K562 (cell line): ENCODE results near the gene PYGO2. TPM values are rescaled to one million over a fixed set of nuclear protein-coding genes. Genes with fewer than 3 reads are reported as not detected.

Experiments used
- ASH1L ChIP-seq: fragments of 450-650 bp; IDR thresholded peaks from 2 replicates; pipeline ENCODE4 v1.6.1; 2018; ENCODE audit warnings: borderline replicate concordance, mild to moderate bottlenecking, low read depth; ENCODE audit not compliant: partially characterized antibody
- CCNT2 ChIP-seq: IDR thresholded peaks from 2 replicates; pipeline ENCODE4 v1.6.1; 2011; ENCODE audit warnings: borderline replicate concordance, low read depth, mild to moderate bottlenecking, moderate library complexity, mixed read lengths, low read length; ENCODE audit not compliant: insufficient read length; ENCODE audit errors: extremely low read depth
- CTCFL ChIP-seq: IDR thresholded peaks from 2 replicates; pipeline ENCODE4 v1.6.1; 2011; ENCODE audit warnings: borderline replicate concordance, low read depth, mild to moderate bottlenecking, moderate library complexity, low read length; ENCODE audit not compliant: insufficient read depth, poor library complexity, severe bottlenecking
- ETV5 ChIP-seq: sonication (generic); formaldehyde crosslinking; IDR thresholded peaks from 2 replicates; pipeline ENCODE4 v1.4.0; 2020; ENCODE audit warnings: low read depth, mild to moderate bottlenecking, missing genetic modification reagents
- FOXJ2 ChIP-seq: fragments of 200-800 bp; sonication (Bioruptor generic); IDR thresholded peaks from 2 replicates; pipeline ENCODE4 v1.6.1; 2016; ENCODE audit warnings: missing genetic modification characterization, missing compliant biosample characterization
- FUS ChIP-seq: fragments of 200-400 bp; formaldehyde crosslinking; optimal IDR thresholded peaks from 2 replicates; pipeline ENCODE3; 2017; ENCODE audit warnings: low read depth, low read length
- HNRNPH1 ChIP-seq: fragments of 200-400 bp; formaldehyde crosslinking; optimal IDR thresholded peaks from 2 replicates; pipeline ENCODE3; 2017; ENCODE audit warnings: low read depth, mild to moderate bottlenecking, low read length, moderate library complexity
- ID3 ChIP-seq, 2 experiments: fragments of 250-450 bp in 1 of 2; fragments of 450-650 bp in 1 of 2; sonication (Bioruptor Pico) in 1 of 2; IDR thresholded peaks; 2 replicates each; pipeline versions ENCODE4 v1.6.1 to v1.8.0; 2016 to 2021; ENCODE audit warnings: mild to moderate bottlenecking in 2 of 2, moderate library complexity in 2 of 2, missing compliant biosample characterization in 1 of 2, missing genetic modification characterization in 1 of 2
- KLF1 ChIP-seq: fragments of 450-650 bp; IDR thresholded peaks from 2 replicates; pipeline ENCODE4 v1.6.1; 2016; ENCODE audit warnings: missing genetic modification characterization, missing compliant biosample characterization
- MNT ChIP-seq, 2 experiments: fragments of 450-650 bp; conservative IDR thresholded peaks; 2 replicates each; pipeline ENCODE4 v1.6.1; 2017; ENCODE audit warnings: mild to moderate bottlenecking in 2 of 2, moderate library complexity in 2 of 2
- RAD51 ChIP-seq: fragments of 450-650 bp; IDR thresholded peaks from 2 replicates; pipeline ENCODE4 v1.7.1; 2016; ENCODE audit warnings: low read depth, mild to moderate bottlenecking, borderline replicate concordance
- SIN3A ChIP-seq, 2 experiments: fragments of 150-350 bp in 1 of 2; IDR thresholded peaks; 2 replicates each; pipeline ENCODE4 v1.6.1; 2011 to 2016; ENCODE audit warnings: borderline replicate concordance in 2 of 2, low read depth in 2 of 2, low read length in 2 of 2, mild to moderate bottlenecking in 2 of 2, moderate library complexity in 2 of 2; ENCODE audit not compliant: control insufficient read depth in 1 of 2
- ZNF12 ChIP-seq: sonication (generic); formaldehyde crosslinking; IDR thresholded peaks from 2 replicates; pipeline ENCODE4 v1.4.0; 2020; ENCODE audit warnings: mild to moderate bottlenecking, missing genetic modification reagents
- ZNF124 ChIP-seq: sonication (generic); formaldehyde crosslinking; IDR thresholded peaks from 2 replicates; pipeline ENCODE4 v1.8.1; 2022; ENCODE audit warnings: missing genetic modification reagents
- ZNF280A ChIP-seq: fragments of 450-650 bp; IDR thresholded peaks from 2 replicates; pipeline ENCODE4 v1.6.1; 2018; ENCODE audit warnings: mild to moderate bottlenecking, low read depth; ENCODE audit not compliant: partially characterized antibody
- ZNF655 ChIP-seq: fragments of 250-450 bp; sonication (Bioruptor Pico); IDR thresholded peaks from 2 replicates; pipeline ENCODE4 v1.5.0; 2021
- ZNF79 ChIP-seq: fragments of 250-450 bp; sonication (Bioruptor Pico); IDR thresholded peaks from 2 replicates; pipeline ENCODE4 v1.4.0; 2020; ENCODE audit warnings: low read depth, mild to moderate bottlenecking, moderate library complexity
- polyA plus RNA-seq, 8 experiments: library from polyadenylated mRNA; depleted of rRNA in 4 of 8; stranded (reverse) in 5 of 8; unstranded in 3 of 8; fragments of >200 nt; fragmentation: Nextera tagmentation in 2 of 8; fragmentation: Illumina TruSeq in 1 of 8; extraction: Ambion mirVana in 2 of 8; extraction: Trizol in 1 of 8; gene quantifications; 2 replicates each; pipeline versions ENCODE4 v1.2.1 to v1.2.3, GENCODE V29; 2011 to 2014; ENCODE audit warnings: inconsistent platforms in 1 of 8, missing spikeins in 1 of 8
- total RNA-seq, 7 experiments: library from RNA; depleted of rRNA in 6 of 7; stranded (reverse); fragments of >200 nt in 6 of 7; fragmentation: Illumina TruSeq in 2 of 7; extraction: Trizol in 2 of 7; gene quantifications; 2 replicates each; pipeline versions ENCODE4 v1.2.1 to v1.2.3, GENCODE V29; 2011 to 2021; ENCODE audit warnings: low replicate concordance in 1 of 7

Gene PYGO2
- total and polyA plus RNA-seq, 9 of the 15 experiments (the other 6 are each of a cell fraction or from before 2014, with no cell fraction given) = 8.3 to 36.2 (median 18.2) TPM

- TF ChIP-seq ZNF280A (no peak), CTCFL (peak; percentile 24), HNRNPH1 (no peak), FUS (no peak), SIN3A (IDR thresholded peaks at IDR 0.05; ENCODE audit: borderline replicate concordance in 2 of 2, control insufficient read depth in 1 of 2, low read depth in 2 of 2, low read length in 2 of 2) (peak in 1 of 2 experiments; percentile 67; a peak in 1 of 4 replicates), ID3 (CRISPR knock-in tag; IDR thresholded peaks at IDR 0.05) (no peak), ID3 (tag; IDR thresholded peaks at IDR 0.05) (peak; percentile 68), CCNT2 (no peak), ZNF124 (CRISPR knock-in tag) (no peak), ZNF79 (CRISPR knock-in tag) (no peak), ZNF655 (CRISPR knock-in tag) (no peak), RAD51 (peak; percentile 39; the same call in 1 of the 2 replicates), ASH1L (no peak), ETV5 (CRISPR knock-in tag) (no peak), KLF1 (tag) (no peak), MNT (conservative IDR thresholded peaks at IDR 0.05) (peak; percentile 88), FOXJ2 (tag) (no peak), ZNF12 (CRISPR knock-in tag) (no peak)
Observed at GRCh38 chr1:154999571-155000410, 38.2 kb upstream of the PYGO2 start (continued).
